OCI-M1 (cell line): ENCODE results near the gene CARMIL1.

Source experiments
- DNase-seq: peaks from one replicate; lab custom pipeline; 2025; lab: John Stamatoyannopoulos, UW

The CARMIL1 gene

DNA sequence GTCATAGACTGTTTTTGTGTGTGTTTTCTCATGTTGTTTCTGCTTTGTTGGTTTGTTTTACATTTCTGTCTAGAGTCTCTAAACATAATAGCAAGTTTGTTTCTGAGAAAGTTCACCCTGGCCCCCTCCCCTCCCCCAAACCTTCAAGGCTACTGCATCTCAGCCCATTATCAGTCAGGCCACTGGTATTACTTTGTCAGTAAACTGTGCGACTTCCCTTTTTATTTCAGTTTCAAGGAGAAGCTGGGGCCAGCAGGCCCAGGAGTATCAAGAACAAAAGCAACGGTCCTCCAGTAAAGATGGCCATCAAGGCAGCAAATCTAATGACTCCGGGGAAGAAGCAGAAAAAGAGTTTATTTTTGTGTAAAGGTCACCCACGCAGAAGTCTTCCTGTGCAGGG lies 340.0 kb downstream of the CARMIL1 start:
- DNase-seq = peak; percentile 95

DNA sequence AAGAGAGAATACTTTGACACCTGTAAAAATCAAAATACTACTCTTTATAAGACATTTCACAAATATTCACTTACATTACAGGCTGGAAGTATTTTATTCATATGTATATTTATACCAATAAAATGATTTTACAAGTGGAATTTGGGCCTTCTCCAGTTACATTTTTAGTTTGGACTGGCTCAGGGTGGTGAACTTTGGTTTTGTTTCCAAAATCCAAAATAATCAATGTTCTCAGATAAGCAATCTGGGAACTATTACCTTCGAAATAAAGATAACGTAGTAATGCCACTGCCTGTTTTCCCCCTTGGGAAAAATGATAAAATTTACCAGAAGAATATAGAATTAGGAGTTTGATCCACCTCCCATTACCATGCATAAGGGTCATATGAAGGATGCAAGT lies 341.2 kb downstream of the CARMIL1 start:
- no peak for DNase-seq

DNA sequence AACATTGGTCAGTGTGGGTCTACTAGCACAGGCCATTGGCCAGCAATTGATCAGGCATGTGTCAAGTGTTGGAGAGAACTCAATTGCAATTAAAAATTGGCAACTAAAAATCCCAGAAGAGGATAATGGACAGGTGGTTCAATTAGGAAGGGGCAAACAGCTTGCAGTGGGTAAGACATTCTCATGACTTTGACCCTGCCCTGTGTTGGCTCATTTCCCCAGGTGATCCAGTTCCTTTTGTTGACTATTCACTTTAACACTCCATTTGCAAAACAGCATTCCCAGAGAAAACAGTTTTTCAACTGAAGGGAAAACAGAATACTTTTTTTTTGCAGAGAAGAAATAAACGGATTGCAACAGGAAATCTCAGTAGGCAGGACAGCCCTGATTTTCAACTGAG lies 343.9 kb downstream of the CARMIL1 start:
- DNase-seq = no peak

DNA sequence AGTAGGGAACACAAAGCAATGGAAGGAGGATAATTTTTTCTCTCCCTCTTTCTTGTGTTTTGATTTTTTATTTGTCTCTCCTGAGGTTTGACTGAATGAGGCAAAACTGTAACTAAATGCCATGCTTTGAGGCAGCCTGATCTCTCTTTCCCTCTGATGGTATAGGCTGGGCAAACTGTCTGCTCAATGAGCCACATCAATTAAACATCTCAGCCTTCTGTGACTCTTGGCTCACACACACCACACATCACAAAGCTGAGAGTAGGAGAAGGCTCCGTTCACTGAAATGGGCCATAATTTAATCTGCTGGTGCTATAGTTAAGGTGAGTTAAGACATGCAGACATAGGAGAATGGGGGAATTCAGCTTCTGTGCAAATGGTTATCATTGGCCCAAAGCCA lies 344.7 kb downstream of the CARMIL1 start:
- no peak for DNase-seq

DNA sequence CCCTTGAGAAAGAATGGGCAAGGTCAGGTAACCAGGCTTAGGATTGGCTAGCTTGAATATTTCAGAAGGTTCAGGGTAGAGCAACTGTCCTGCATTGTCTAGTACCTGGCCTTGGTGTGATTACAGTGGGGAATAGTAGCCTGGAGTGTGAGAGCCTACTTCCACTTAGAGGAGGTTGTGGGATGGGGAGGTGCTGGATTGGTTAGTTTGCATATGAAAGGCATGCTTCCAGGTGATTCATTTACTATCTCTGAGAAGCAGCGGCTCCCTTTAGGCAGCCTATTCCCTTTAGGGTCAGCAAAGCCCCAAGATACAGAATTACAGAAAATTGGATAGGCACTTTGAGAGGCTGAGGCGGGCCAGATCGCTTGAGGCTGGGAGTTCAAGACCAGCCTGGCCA lies 347.8 kb downstream of the CARMIL1 start:
- no peak for DNase-seq

DNA sequence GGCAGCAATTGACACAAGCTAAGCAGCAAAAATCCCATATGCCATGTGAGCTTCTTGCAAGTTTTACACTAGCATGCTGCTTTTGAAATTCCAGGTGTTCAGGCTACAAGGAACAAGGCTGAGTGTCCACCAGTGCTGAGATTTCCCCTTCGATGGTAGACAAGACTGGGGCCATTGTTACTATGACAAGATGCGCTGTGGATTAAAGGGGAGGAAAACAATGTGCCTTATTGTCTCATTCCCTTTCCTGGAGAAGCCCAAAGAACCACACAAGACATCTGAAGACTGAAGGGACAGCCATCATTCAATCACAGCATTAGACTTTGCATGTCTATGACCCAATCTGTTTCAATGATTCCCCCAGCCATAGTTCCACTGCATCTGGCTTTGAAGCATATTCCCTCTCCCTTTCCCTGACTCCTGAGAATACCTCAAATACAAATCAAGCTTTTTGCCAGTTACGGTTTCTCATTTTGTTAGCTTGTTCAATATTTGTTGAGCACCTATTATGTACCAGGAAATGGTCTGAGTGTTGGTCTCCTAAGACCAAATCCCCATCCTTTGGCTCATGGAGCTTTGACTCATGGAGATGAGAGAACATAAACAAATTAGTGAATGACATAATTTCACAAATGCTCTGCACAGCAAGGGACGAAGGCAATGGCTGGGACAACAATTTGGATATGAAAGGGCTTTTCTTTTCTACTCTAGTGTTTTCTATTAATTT lies 349.5 kb downstream of the CARMIL1 start:
- DNase-seq = no peak

DNA sequence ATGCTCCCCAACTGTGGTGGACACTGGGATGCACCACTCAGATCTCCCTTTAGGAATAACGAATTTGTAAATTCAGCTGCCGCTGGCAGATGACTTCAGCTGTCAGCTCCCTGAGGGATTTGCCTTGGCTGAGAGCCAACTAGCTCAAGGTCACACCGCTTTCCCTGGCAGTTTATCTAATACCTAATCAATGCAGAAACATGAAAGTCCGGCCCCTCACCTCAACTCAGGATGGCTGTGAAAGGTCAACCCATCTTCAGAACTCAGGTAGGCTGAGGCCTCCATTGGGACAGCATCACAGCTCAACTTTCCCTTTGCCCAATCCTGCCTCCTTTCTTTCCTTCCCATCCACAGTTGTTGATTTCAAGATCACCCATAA lies 350.0 kb downstream of the CARMIL1 start:
- DNase-seq = no peak

DNA sequence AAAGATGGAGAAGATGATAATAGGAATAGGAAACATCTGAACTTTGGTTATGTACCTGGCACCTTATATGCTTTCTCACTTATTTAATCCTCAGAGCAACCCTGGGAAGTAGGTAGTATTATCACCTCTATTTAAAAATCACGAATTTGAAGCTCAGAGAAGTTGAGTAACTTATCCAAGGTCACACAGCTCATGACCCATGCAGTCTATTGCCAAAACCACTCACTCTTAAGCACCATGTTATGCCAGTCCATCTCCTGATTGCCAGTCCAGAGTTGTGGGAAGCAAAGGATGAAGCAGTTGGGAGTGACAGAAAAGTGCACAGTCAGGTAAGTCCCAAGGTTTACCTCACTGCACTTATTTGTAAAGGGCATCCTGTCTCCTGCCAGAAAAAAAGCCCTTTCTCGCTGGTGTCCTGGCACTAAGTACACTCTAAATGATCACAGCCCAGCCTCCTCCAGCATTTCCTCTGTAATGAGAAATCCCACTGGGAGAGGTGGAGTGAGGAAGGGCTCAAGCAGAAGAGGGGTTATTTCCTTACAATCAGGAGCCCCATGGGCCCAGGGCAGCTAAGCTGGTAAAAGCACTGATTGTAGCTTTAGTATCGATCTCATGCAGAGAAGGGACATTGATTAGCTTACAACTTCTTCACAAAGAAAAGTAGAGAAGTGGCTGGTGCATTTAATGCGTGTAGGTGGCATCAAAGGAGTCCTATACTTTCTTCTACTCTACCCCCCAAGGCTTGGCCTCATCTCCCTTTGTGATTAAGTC lies 351.5 kb downstream of the CARMIL1 start:
- no peak for DNase-seq

DNA sequence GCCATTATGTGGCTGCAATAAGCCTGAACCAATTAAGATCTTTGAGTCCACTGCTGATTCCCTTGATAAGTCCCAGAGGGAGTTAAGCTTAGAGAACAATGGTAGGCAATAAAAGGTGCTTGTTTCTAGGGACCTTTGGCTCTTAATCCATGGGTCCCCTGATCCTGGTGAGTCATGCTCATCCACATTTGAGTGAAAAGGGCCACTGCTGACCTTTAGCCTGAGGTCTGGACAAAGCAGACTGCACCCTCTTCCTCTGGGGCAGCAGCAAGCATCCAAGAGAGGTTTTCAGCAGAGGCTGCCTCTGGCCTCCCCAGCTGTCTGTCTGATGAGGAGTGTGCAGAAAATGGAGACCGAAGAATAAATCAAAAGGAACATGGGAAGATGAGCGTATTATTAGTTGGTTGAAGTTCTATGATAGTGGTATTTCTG lies 356.7 kb downstream of the CARMIL1 start:
- DNase-seq = no peak

DNA sequence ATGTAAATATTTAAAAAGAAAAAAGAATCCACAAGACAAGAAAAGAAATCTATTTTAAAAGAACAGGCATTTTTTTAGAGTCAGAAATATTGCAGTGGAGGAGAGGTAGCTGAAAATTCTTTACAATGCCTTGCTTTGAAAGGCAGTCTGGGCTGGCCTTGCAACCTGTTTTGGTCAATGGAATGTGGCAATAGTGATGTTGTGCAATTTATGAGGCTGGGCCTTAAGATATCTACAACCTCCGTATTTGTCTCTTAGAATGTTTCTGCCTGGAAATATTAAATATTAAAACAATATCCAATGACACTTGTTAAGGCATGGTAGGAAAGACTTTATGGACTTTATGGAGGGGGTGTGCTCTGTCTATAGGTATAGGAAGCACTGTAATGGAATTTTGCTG lies 358.0 kb downstream of the CARMIL1 start:
- DNase-seq = peak; percentile 30

DNA sequence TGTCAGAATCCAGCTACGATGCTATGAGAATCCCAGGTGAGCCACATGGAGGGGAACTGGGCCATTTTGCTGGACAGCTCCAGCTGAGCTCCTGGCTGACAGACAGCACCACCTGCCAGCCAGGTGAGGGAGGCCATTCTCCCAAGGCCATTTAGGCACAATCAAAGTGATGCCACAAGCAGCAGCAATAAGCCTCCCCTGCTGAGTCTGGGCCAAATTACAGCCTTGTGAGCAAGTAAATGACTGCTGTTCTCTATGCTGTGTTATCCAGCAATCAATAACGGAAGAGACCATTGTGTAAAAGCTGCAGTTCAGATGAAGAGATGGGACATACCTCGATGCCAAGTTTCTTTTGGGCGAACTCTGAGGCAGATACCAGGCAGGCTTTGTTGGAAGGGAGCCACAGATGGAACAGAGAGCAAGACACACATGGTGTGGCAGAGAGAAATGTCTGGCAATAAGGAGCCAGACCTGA lies 358.8 kb downstream of the CARMIL1 start:
- no peak for DNase-seq

DNA sequence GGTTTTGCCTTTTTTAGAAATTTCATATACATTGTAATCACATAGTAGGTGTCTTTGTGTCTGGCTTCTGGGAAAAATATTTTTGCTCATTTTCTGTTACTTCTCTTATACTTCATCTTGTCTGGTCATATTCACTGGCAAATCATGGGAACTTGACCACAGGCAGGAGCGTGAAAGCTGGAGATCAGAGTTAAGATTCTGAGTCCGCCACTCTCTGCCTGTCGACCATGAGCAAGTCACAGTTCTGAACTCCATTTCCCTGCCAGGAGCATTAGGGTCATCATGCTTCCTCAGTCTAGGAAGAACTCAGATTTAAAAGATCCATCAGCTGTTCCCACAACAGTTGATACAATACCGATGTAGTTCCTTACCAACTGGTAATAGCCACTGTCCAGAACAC lies 360.5 kb downstream of the CARMIL1 start:
- peak; percentile 50 for DNase-seq

DNA sequence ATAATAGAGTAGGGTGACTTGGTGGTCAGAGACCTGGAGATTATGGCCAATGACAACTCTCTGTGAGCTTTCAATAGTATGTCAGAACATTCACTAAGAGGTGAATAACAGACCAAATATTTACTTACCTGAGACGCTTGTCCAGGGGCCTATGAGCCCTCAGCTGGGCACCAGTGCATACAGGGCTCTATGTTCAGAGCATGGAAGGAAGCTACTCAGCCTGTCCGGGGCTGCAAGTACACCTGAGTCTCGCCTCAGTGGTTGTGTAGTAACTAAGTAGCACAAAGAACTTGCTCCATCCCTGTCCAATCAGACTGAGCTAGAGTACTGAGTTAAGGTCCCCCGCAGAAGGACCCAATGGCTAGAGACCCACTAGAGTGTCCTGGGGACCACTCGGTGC lies 361.3 kb downstream of the CARMIL1 start:
- DNase-seq = no peak

DNA sequence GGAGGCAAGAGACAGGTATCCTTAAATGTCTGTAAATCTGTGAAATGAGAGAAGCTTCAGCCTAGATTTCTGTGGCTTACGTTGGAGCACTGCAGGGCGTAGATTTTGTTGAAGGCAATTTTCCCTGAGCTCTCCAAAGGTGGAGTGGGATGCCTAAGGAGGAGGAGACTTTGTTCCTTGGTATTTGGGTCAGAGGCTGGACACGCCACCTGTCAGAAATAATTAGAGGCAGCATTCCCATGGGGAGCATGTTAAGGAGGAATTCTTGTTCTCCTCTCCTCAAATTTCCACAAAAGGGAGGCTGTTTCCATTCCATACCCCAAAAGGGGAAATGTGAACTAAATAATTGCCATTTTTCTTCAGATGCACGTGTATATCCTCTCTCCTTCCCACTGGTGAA lies 361.7 kb downstream of the CARMIL1 start:
- no peak for DNase-seq

DNA sequence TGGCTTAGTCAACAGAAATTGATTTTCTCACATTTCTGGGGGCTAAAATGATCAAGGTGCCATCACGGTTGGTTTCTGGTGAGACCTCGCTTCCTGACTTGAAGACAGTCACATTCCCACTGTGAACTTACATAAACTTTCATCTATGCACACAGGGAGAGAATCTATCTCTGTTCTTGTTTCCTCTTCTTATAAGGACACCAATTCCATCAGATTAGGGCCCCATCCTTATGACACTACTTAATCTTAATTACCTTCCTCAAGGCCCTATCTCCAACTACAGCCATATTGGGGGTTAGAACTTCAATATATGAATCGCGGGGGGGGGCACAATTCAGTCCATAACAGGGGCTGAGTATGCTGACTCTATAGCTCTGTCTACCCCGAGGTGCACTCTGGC lies 362.2 kb downstream of the CARMIL1 start:
- DNase-seq = no peak

DNA sequence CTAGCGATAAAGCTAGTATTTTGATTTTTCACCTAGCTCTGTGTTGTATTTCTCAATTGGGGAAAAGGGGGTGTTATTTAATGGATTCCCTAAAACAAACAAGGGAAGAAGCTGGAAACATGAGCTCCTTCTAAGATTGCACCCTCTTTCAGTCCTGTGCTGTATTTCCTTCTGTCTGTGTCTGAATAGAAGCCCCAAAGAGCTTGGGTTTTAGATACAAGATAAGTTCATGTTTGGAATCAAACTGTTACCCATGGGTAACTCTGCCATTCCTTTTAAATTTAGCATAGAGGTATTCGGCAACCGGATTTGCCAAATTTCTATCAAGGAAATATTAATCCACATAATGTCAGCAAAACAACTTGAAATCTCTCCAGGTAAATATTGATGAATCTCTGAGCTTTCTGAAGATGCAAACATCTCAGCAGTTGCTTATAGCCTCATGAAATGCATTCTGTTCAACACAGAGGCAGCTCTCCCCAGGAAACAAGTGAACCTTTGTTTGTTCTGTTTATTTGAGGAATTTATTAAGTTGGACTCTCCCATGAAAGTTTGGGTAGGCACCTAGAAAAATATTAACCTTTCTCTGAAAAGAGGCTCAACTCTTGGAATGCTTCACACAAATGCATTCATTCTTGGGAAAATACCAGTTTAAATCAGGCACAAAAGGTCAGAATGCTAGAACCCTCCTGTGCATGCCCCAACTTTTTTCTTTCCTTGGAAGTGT lies 362.9 kb downstream of the CARMIL1 start:
- DNase-seq = no peak

DNA sequence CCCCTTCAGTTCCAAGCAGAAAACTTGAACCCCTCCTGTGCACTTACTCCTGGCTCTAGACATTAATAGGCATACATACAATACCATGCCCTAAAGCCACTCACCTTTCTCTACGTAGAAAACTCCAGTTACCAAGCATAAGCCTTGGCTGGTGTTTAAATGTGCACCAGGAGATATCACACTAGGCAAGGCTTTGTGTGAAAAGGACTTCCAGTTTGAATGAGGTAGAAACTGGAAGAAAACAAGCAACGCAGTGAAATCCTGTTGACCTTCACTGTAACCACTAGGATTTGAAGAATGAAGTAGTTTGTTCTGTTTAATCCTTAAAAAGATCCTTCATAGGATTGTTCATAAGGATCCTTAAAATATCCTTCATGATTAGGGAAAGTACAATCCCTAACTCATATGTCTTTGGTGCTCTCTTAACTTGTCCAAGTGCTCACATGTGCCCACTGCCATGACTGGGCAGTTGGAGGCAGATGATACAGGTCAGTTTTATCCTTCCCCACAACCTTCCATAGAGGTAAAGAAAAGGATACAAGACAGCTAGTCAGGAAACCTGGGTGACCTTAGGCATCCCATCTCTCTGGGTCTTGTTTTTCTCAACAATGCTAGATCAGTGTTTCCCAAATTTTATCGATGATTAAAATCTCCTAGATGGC lies 363.6 kb downstream of the CARMIL1 start:
- no peak for DNase-seq

DNA sequence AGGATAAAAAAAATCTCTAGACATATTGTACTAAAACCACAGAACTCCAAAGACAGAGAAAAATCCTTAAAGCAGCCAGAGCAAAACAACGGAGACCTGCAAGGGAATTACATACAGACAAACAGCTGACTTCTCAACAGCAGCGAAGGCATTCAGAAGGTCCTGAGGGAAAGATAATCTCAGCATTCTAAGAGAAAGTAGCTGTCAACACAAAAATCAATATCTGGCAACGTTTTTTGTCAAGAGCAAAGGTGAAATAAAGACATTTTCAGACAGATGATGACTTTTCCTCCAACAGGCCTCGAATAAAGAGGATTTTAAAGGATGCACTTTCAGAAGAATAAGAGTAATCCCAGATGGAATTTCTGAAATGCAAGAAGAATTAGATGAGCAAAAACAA lies 366.7 kb downstream of the CARMIL1 start:
- no peak for DNase-seq

DNA sequence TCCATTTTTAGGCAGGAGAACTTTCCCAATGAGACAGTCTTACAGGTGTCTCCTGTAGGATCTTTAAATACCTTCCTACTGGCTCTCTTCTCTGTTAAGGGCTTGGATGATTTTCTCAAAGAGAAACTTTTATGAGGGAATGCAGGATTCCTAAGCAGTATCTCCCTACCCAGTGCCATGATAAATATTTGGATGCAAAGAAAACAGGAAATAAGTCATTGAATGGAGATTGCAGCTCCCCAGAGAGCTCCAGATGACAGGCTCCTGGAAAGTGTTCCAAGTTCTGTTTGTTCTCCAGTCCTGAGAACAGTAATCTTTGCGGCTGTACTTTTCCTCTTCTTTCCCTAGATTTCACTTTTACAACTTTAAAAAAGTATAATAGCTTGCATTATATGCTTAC lies 370.4 kb downstream of the CARMIL1 start:
- DNase-seq = no peak

DNA sequence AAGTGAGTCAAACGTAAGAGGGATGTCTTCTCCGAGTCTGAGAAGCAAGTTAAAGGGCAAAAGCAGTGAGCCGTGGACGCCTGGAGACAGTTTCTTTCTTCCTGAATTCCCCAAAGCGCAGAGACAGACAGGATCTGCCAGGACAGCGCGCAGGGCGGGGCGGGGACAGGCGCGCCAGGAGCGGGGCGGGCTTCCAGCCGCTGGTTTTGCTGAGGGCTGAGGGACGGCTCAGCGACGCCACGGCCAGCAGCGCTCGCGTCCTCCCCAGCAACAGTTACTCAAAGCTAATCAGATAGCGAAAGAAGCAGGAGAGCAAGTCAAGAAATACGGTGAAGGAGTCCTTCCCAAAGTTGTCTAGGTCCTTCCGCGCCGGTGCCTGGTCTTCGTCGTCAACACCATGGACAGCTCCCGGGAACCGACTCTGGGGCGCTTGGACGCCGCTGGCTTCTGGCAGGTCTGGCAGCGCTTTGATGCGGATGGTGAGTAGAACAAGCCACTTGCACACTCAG lies 372.9 kb downstream of the CARMIL1 start, which contains the start of gene SCGN:
TSS of gene SCGN (plus strand) at position 209 of the 509 bp plus-strand sequence. CDS start at position 398, 189 bp downstream.
- peak; percentile 56 for DNase-seq

DNA sequence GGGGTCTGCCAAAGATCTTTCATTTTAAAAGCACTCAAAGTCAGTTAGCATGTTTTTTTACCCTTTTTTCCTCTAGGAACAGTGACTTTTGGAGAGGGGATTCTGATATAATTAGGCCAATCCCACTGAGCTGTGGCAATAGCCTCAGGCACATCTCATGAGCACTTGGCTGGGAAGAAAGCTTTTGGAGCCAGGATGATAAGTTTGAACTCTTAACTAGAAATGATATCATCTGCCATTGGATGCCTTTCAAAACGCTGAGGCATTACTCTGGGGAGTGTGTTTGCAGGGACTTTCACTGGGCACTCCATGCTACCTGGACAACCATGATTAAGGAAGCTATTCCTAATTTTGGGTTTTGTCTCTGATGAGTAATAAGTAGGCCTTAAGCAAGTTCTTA lies 376.5 kb downstream of the CARMIL1 start:
- no peak for DNase-seq
